H1 (cell line): ENCODE results near the gene TLCD3A. TPM values are rescaled to one million over a fixed set of nuclear protein-coding genes. Genes with fewer than 3 reads are reported as not detected.

Source experiments
- CTCF ChIA-PET: fragments of 300-600 bp; sonication (Branson Sonifier 250); formaldehyde crosslinking; loops from one replicate; lab custom pipeline; 2021; ENCODE audit not compliant: partially characterized antibody; lab: Charles Lee
- POLR2A ChIA-PET: fragments of 300-600 bp; sonication (Branson Sonifier 250); formaldehyde crosslinking; loops from one replicate; lab custom pipeline; 2021; ENCODE audit warnings: inconsistent platforms; ENCODE audit not compliant: partially characterized antibody; lab: Charles Lee
- DNase-seq, 2 experiments: peaks; one replicate each; pipeline versions ENCODE4 v3.0.0 to v3.0.0-alpha.2; 2010 to 2022; ENCODE audit warnings: low spot score in 2 of 2, low read depth in 1 of 2, mixed read lengths in 1 of 2
- FAIRE-seq: peaks from 2 replicates; lab custom pipeline; 2011; peaks lifted over from hg19 to GRCh38; lab: Jason Lieb, UNC
- H2AFZ ChIP-seq: 2 replicates; pipeline ENCODE4 v1.8.1; 2012; ENCODE audit warnings: low read length, inconsistent platforms
- H2AK5ac ChIP-seq: 2 replicates; pipeline ENCODE4 v1.6.1; 2013; ENCODE audit warnings: low read depth, low read length
- H2BK120ac ChIP-seq: replicated peaks from 2 replicates; pipeline ENCODE3; 2013; ENCODE audit warnings: low read depth, low read length, inconsistent platforms
- H2BK12ac ChIP-seq: 2 replicates; pipeline ENCODE4 v1.6.1; 2013; ENCODE audit warnings: low read depth, low read length
- H2BK15ac ChIP-seq: 2 replicates; pipeline ENCODE4 v1.6.1; 2013; ENCODE audit warnings: low read length
- H2BK20ac ChIP-seq: 2 replicates; pipeline ENCODE4 v1.6.1; 2013; ENCODE audit warnings: low read length
- H2BK5ac ChIP-seq: 2 replicates; pipeline ENCODE4 v1.6.1; 2013; ENCODE audit warnings: low read depth, low read length
- H3K14ac ChIP-seq: 2 replicates; pipeline ENCODE4 v1.6.1; 2013; ENCODE audit warnings: inconsistent platforms; ENCODE audit not compliant: insufficient read length
- H3K18ac ChIP-seq: 2 replicates; pipeline ENCODE4 v1.6.1; 2013; ENCODE audit warnings: low read length; ENCODE audit errors: extremely low read depth
- H3K23ac ChIP-seq: 2 replicates; pipeline ENCODE4 v1.6.1; 2013; ENCODE audit warnings: inconsistent platforms; ENCODE audit not compliant: insufficient read length
- H3K23me2 ChIP-seq: 2 replicates; pipeline ENCODE4 v1.6.1; 2013; ENCODE audit warnings: low read depth, low read length
- H3K27ac ChIP-seq: 2 replicates; pipeline ENCODE4 v1.6.1; 2011; ENCODE audit warnings: low read depth, low read length, inconsistent platforms
- H3K27me3 ChIP-seq, 4 experiments: replicated peaks in 1 of 4; 1 replicate in 1 of 4; 2 replicates in 3 of 4; pipeline versions ENCODE4 v1.6.1 to v1.8.1; 2011 to 2013; ENCODE audit warnings: low read length in 3 of 4, mild to moderate bottlenecking in 3 of 4, inconsistent platforms in 2 of 4, mixed read lengths in 2 of 4, moderate library complexity in 1 of 4; ENCODE audit not compliant: control insufficient read depth in 3 of 4, insufficient read depth in 3 of 4; ENCODE audit errors: extremely low read depth in 1 of 4
- H3K36me3 ChIP-seq, 4 experiments: 2 replicates each; pipeline versions ENCODE4 v1.6.1 to v1.8.1; 2011 to 2013; ENCODE audit warnings: mild to moderate bottlenecking in 4 of 4, low read length in 3 of 4, moderate library complexity in 2 of 4, control low read depth in 1 of 4, inconsistent platforms in 1 of 4; ENCODE audit not compliant: insufficient read depth in 4 of 4, control insufficient read depth in 2 of 4
- H3K4ac ChIP-seq: replicated peaks from 2 replicates; pipeline ENCODE3; 2013; ENCODE audit warnings: low read length, low read depth, mixed read lengths, inconsistent platforms; ENCODE audit not compliant: insufficient read length
- H3K4me1 ChIP-seq, 4 experiments: replicated peaks in 1 of 4; 1 replicate in 1 of 4; 2 replicates in 3 of 4; pipeline versions ENCODE4 v1.6.1 to v1.8.1; 2011 to 2013; ENCODE audit warnings: low read length in 3 of 4, inconsistent platforms in 2 of 4, mixed read lengths in 1 of 4; ENCODE audit not compliant: insufficient read depth in 4 of 4, control insufficient read depth in 3 of 4
- H3K4me2 ChIP-seq, 2 experiments: 2 replicates each; pipeline versions ENCODE4 v1.6.1 to v1.8.1; 2011 to 2013; ENCODE audit warnings: low read depth in 2 of 2, low read length in 2 of 2, control low read depth in 1 of 2, inconsistent platforms in 1 of 2, mild to moderate bottlenecking in 1 of 2; ENCODE audit not compliant: insufficient read depth in 1 of 2
- H3K4me3 ChIP-seq, 4 experiments: fragments of 200-600, 300-600 bp in 1 of 4; sonication (generic), shearing (Covaris generic), sonication (Bioruptor Twin) in 1 of 4; 2 replicates each; pipeline versions ENCODE4 v1.5.1 to v1.8.1; 2011 to 2016; ENCODE audit warnings: low read length in 4 of 4, low read depth in 3 of 4, control low read depth in 2 of 4, inconsistent platforms in 2 of 4, mild to moderate bottlenecking in 2 of 4, mixed read lengths in 1 of 4, moderate library complexity in 1 of 4; ENCODE audit not compliant: insufficient read depth in 2 of 4; ENCODE audit errors: extremely low read depth in 1 of 4
- H3K56ac ChIP-seq: replicated peaks from 2 replicates; pipeline ENCODE3; 2013; ENCODE audit warnings: low read depth, mild to moderate bottlenecking, mixed read lengths, low read length, inconsistent platforms; ENCODE audit not compliant: insufficient read length
- H3K79me1 ChIP-seq: 2 replicates; pipeline ENCODE4 v1.6.1; 2013; ENCODE audit warnings: low read depth, low read length, control low read depth
- H3K79me2 ChIP-seq, 2 experiments: 2 replicates each; pipeline versions ENCODE4 v1.6.1 to v1.8.1; 2012 to 2013; ENCODE audit warnings: low read length in 2 of 2, mild to moderate bottlenecking in 2 of 2, inconsistent platforms in 1 of 2; ENCODE audit not compliant: insufficient read depth in 2 of 2, control insufficient read depth in 1 of 2
- H3K9ac ChIP-seq, 4 experiments: replicated peaks in 1 of 4; 1 replicate in 1 of 4; 2 replicates in 3 of 4; pipeline versions ENCODE4 v1.6.1 to v1.8.1; 2011 to 2013; ENCODE audit warnings: low read depth in 3 of 4, low read length in 3 of 4, control low read depth in 2 of 4, mild to moderate bottlenecking in 2 of 4, moderate library complexity in 2 of 4, inconsistent platforms in 1 of 4; ENCODE audit errors: extremely low read depth in 1 of 4
- H3K9me3 ChIP-seq, 2 experiments: 2 replicates each; pipeline versions ENCODE4 v1.6.1 to v1.8.1; 2012 to 2013; ENCODE audit warnings: mild to moderate bottlenecking in 2 of 2, moderate library complexity in 2 of 2, control low read depth in 1 of 2, inconsistent platforms in 1 of 2, low read depth in 1 of 2, low read length in 1 of 2, mixed read lengths in 1 of 2; ENCODE audit not compliant: insufficient read depth in 2 of 2
- H4K20me1 ChIP-seq, 2 experiments: replicated peaks in 1 of 2; 2 replicates each; pipeline versions ENCODE3 to v1.8.1; 2011 to 2013; ENCODE audit warnings: inconsistent platforms in 2 of 2, low read length in 2 of 2, mild to moderate bottlenecking in 1 of 2; ENCODE audit not compliant: insufficient read depth in 2 of 2, control insufficient read depth in 1 of 2
- H4K5ac ChIP-seq: 2 replicates; pipeline ENCODE4 v1.6.1; 2013; ENCODE audit warnings: low read length, low read depth, mixed read lengths, inconsistent platforms; ENCODE audit not compliant: insufficient read length
- H4K8ac ChIP-seq: 2 replicates; pipeline ENCODE4 v1.8.0; 2013; ENCODE audit warnings: mild to moderate bottlenecking, moderate library complexity, low read length, inconsistent platforms; ENCODE audit not compliant: insufficient read depth; ENCODE audit errors: extremely low read depth
- H4K91ac ChIP-seq: replicated peaks from 2 replicates; pipeline ENCODE3; 2013; ENCODE audit warnings: low read length, mixed read lengths, inconsistent platforms; ENCODE audit not compliant: insufficient read length
- ATF2 ChIP-seq: IDR thresholded peaks from 2 replicates; pipeline ENCODE4 v1.6.1; 2012; ENCODE audit warnings: low read length, inconsistent platforms
- CREB1 ChIP-seq: IDR thresholded peaks from 2 replicates; pipeline ENCODE4 v1.6.1; 2012; ENCODE audit warnings: inconsistent platforms
- CTBP2 ChIP-seq: IDR thresholded peaks from 2 replicates; pipeline ENCODE4 v1.7.0; 2011; ENCODE audit warnings: borderline replicate concordance, mild to moderate bottlenecking, moderate library complexity, mixed read lengths, low read length; ENCODE audit not compliant: insufficient read depth, insufficient read length
- EGR1 ChIP-seq: IDR thresholded peaks from 2 replicates; pipeline ENCODE4 v1.6.1; 2011; ENCODE audit warnings: low read depth, low read length, borderline replicate concordance
- PHF8 ChIP-seq: fragments of 200-600 bp; sonication (generic); conservative IDR thresholded peaks from 2 replicates; pipeline ENCODE4 v1.7.1; 2012; ENCODE audit warnings: low read depth, mild to moderate bottlenecking, inconsistent platforms, low read length, moderate library complexity
- WGBS, 2 experiments: shearing (Covaris generic) in 1 of 2; methylation state at CpG; one replicate each; pipeline versions ENCODE4 v1.1.6 to v1.1.7; 2013 to 2015; ENCODE audit warnings: low lambda C conversion rate in 2 of 2, mixed read lengths in 2 of 2, inconsistent platforms in 1 of 2, low coverage in 1 of 2, missing lambda C conversion rate in 1 of 2; ENCODE audit not compliant: insufficient replicate concordance in 2 of 2, insufficient coverage in 1 of 2, insufficient read length in 1 of 2; ENCODE audit errors: extremely low coverage in 1 of 2, missing lambda C conversion rate in 1 of 2; 5-methylcytosine and 5-hydroxymethylcytosine counted together
- polyA plus RNA-seq, 7 experiments: library from polyadenylated mRNA; depleted of rRNA in 3 of 7; stranded (reverse) in 5 of 7; unstranded in 2 of 7; fragments of >200 nt in 5 of 7; fragments of 200-250 nt in 2 of 7; gene quantifications; 1 replicate in 5 of 7; 2 replicates in 1 of 7; 4 replicates in 1 of 7; pipeline versions ENCODE4 v1.2.1 to v1.2.3, GENCODE V29; 2011 to 2013; ENCODE audit warnings: missing spikeins in 2 of 7, mixed read lengths in 2 of 7
- total RNA-seq: library from RNA; stranded (reverse); fragmentation: NEBNext Ultra II Directional; extraction: Animal tissue kit (Norgen Biotek cat#: 25700); gene quantifications from 2 replicates; pipeline ENCODE4 v1.2.1, GENCODE V29; 2021

Gene TLCD3A
- total and polyA plus RNA-seq, 2 of the 8 experiments (the other 6 are each of a cell fraction or from before 2014, with no cell fraction given) = 26.1 to 48.8 TPM

- no peak overlapping the region for H2BK120ac ChIP-seq
- H3K9me3 ChIP-seq = no peaks in the 10 kb centered on the region
- no peak overlapping the region for H3K9ac ChIP-seq
- H3K4me1 ChIP-seq = no peaks in the 10 kb centered on the region
- 89% methylated on average over 14 of the region's 14 CpGs; no CpG with 5 or more reads in 1 of the 2 experiments for WGBS, 2 experiments
- no peak overlapping the region for H2AFZ ChIP-seq
- H3K4me2 ChIP-seq = no peak overlapping the region
- no peak overlapping the region for H3K4me3 ChIP-seq
- H4K5ac ChIP-seq = no peak overlapping the region
- H3K56ac ChIP-seq = no peak overlapping the region
- H2BK20ac ChIP-seq = no peak overlapping the region
- peaks cover 0 to 2% of the 10 kb centered on the region in 2 experiments for H4K20me1 ChIP-seq
- TF ChIP-seq ATF2 (no peak), PHF8 (no peak), EGR1 (no peak), CTBP2 (no peak), CREB1 (no peak)
- H3K14ac ChIP-seq = no peak overlapping the region
- H3K79me2 ChIP-seq = no peaks in the 10 kb centered on the region
- no peaks in the 10 kb centered on the region for H3K23me2 ChIP-seq
- DNase-seq = no peak
- no peak overlapping the region for H3K23ac ChIP-seq
- no peak overlapping the region for H2BK5ac ChIP-seq
- no peak overlapping the region for H3K27ac ChIP-seq
- POLR2A ChIA-PET = no interaction called here
- no peak overlapping the region for H4K8ac ChIP-seq
- H2BK15ac ChIP-seq = no peak overlapping the region
- CTCF ChIA-PET = interaction anchor here (1.5 kb wide), 1 partner anchor 9 kb away, joined by 4 read pairs; no protein-coding TSS in a partner anchor
- H3K18ac ChIP-seq = no peak overlapping the region
- H4K91ac ChIP-seq = no peak overlapping the region
- H3K79me1 ChIP-seq = no peaks in the 10 kb centered on the region; the same call in 1 of the 2 replicates
- H2AK5ac ChIP-seq = no peak overlapping the region
- no peak overlapping the region for H2BK12ac ChIP-seq
- FAIRE-seq = no peak
- no peaks in the 10 kb centered on the region for H3K27me3 ChIP-seq
- peaks cover 4 to 26% (median 16%) of the 10 kb centered on the region in 4 experiments; a peak in 6 of 8 replicates for H3K36me3 ChIP-seq
- H3K4ac ChIP-seq = no peak overlapping the region
Measured at GRCh38 chr17:693791-694638, 38.4 kb upstream of the TLCD3A start.
